ENCODE data around the gene ZNF808. TPM values are rescaled to one million over a fixed set of nuclear protein-coding genes. Genes with fewer than 3 reads are reported as not detected.

ZNF808 gene
- 0.03 to 0.13 TPM (median 0.08 TPM) in 4 of 5 replicates, not detected in the other for total RNA-seq (2022; extraction: Qiagen RNA extraction; ENCODE audit: low read depth)

GRCh38 chr19:52527134-52527955 is at the start of gene ZNF808:
ZNF808 (plus strand) TSS chr19:52527668; CDS start chr19:52543285, 15,617 bp downstream.

GRCh38 chr19:52570000-52570861 is 42.8 kb downstream of the ZNF808 start, which contains the start of gene ZNF701:
ZNF701 (plus strand) TSS chr19:52570287; CDS start chr19:52574148, 3,861 bp downstream.

Other genes with a start within 250 kb of the ZNF808 start
- gene ZNF480, start 230.5 kb upstream of the ZNF808 start, total RNA-seq (2022; extraction: Qiagen RNA extraction; ENCODE audit: low read depth): 6.8 to 20.4 TPM (median 16.3 TPM) in 5 replicates
- gene ZNF610, start 191.4 kb upstream of the ZNF808 start, total RNA-seq (2022; extraction: Qiagen RNA extraction; ENCODE audit: low read depth): 0.06 TPM in 1 of 5 replicates, not detected in the others
- 0.74 to 1.3 TPM (median 1.1 TPM) in 5 replicates for gene ZNF880, start 157.7 kb upstream of the ZNF808 start, total RNA-seq (2022; extraction: Qiagen RNA extraction; ENCODE audit: low read depth)
- gene ZNF528, start 129.8 kb upstream of the ZNF808 start, total RNA-seq (2022; extraction: Qiagen RNA extraction; ENCODE audit: low read depth): 0.10 TPM in 1 of 5 replicates, not detected in the others
- not detected in 5 replicates for gene ZNF534, start 98.5 kb upstream of the ZNF808 start, total RNA-seq (2022; extraction: Qiagen RNA extraction; ENCODE audit: low read depth)
- gene ZNF578, start 74.1 kb upstream of the ZNF808 start, total RNA-seq (2022; extraction: Qiagen RNA extraction; ENCODE audit: low read depth): not detected in 5 replicates
- gene ZNF701, start 42.6 kb downstream of the ZNF808 start, total RNA-seq (2022; extraction: Qiagen RNA extraction; ENCODE audit: low read depth): 0.09 to 0.30 TPM (median 0.11 TPM) in 5 replicates
- gene ZNF83, start 110.7 kb downstream of the ZNF808 start, total RNA-seq (2022; extraction: Qiagen RNA extraction; ENCODE audit: low read depth): 0.06 to 0.15 TPM (median 0.15 TPM) in 3 of 5 replicates, not detected in the others
- 2.6 to 4.5 TPM (median 2.9 TPM) in 5 replicates for gene ZNF611, start 207.4 kb downstream of the ZNF808 start, total RNA-seq (2022; extraction: Qiagen RNA extraction; ENCODE audit: low read depth)

Measured in A549 treated with RU486 at 1 μM for 4 hours (cell line).